SK-N-SH (cell line): ENCODE data around the gene ENTPD2. TPM values are rescaled to one million over a fixed set of nuclear protein-coding genes. Genes with fewer than 3 reads are reported as not detected.

Experiments
- CTCF ChIA-PET: fragments of 300-600, 350-600 bp; formaldehyde crosslinking; extraction: SDS; loops from one replicate; lab custom pipeline; 2021; lab: Yijun Ruan, JAX
- POLR2A ChIA-PET: fragments of 350-600 bp; sonication (Branson Sonifier 250); formaldehyde crosslinking; extraction: SDS; loops from one replicate; lab custom pipeline; 2020; ENCODE audit warnings: antibody characterized with exemption, inconsistent platforms; lab: Yijun Ruan, JAX
- DNase-seq: peaks from one replicate; pipeline ENCODE4 v3.0.0; 2012
- H2AFZ ChIP-seq: fragments of 200-600 bp; sonication (generic); 2 replicates; pipeline ENCODE4 v1.8.1; 2016; ENCODE audit warnings: antibody characterized with exemption, mild to moderate bottlenecking, low read depth
- H3F3A ChIP-seq: fragments of 200-600 bp; sonication (generic); replicated peaks from 2 replicates; pipeline ENCODE3; 2016; ENCODE audit warnings: antibody characterized with exemption, mild to moderate bottlenecking; ENCODE audit not compliant: insufficient read depth
- H3K27ac ChIP-seq, 2 experiments: fragments of 200-500 bp in 1 of 2; fragments of 200-600 bp in 1 of 2; sonication (Bioruptor generic) in 1 of 2; sonication (generic), shearing (Covaris generic) in 1 of 2; 2 replicates each; pipeline versions ENCODE4 v1.5.1 to v1.6.1; 2014 to 2016; ENCODE audit warnings: low read depth in 2 of 2, inconsistent platforms in 1 of 2, low read length in 1 of 2, mild to moderate bottlenecking in 1 of 2, mixed read lengths in 1 of 2
- H3K27me3 ChIP-seq: fragments of 200-600 bp; sonication (generic), shearing (Covaris generic); 2 replicates; pipeline ENCODE4 v1.6.1; 2016; ENCODE audit warnings: mixed run types; ENCODE audit not compliant: insufficient read depth
- H3K36me3 ChIP-seq, 2 experiments: fragments of 200-500 bp in 1 of 2; fragments of 200-600 bp in 1 of 2; sonication (Bioruptor generic) in 1 of 2; sonication (generic) in 1 of 2; replicated peaks in 1 of 2; 2 replicates each; pipeline versions ENCODE3 to v1.5.1; 2014 to 2016; ENCODE audit warnings: low read length in 1 of 2, mild to moderate bottlenecking in 1 of 2; ENCODE audit not compliant: insufficient read depth in 2 of 2, control insufficient read depth in 1 of 2
- H3K4me1 ChIP-seq, 2 experiments: fragments of 200-500 bp in 1 of 2; fragments of 200-600 bp in 1 of 2; sonication (Bioruptor generic) in 1 of 2; sonication (generic), shearing (Covaris generic) in 1 of 2; 2 replicates each; pipeline versions ENCODE4 v1.5.1 to v1.6.1; 2014 to 2016; ENCODE audit warnings: low read depth in 1 of 2, low read length in 1 of 2, mixed run types in 1 of 2; ENCODE audit not compliant: insufficient read depth in 2 of 2, control insufficient read depth in 1 of 2
- H3K4me2 ChIP-seq: fragments of 200-600 bp; sonication (generic), shearing (Covaris generic); 2 replicates; pipeline ENCODE4 v1.6.1; 2017; ENCODE audit warnings: mixed run types
- H3K4me3 ChIP-seq, 2 experiments: fragments of 200-500 bp in 1 of 2; fragments of 200-600 bp in 1 of 2; sonication (Bioruptor generic) in 1 of 2; sonication (generic), shearing (Covaris generic) in 1 of 2; 2 replicates each; pipeline versions ENCODE4 v1.5.1 to v1.8.1; 2014 to 2016; ENCODE audit warnings: low read depth in 2 of 2, inconsistent platforms in 1 of 2, low read length in 1 of 2, mild to moderate bottlenecking in 1 of 2, mixed read lengths in 1 of 2, moderate library complexity in 1 of 2
- H3K79me2 ChIP-seq: fragments of 200-600 bp; sonication (generic); 2 replicates; pipeline ENCODE4 v1.8.1; 2017; ENCODE audit warnings: mild to moderate bottlenecking; ENCODE audit not compliant: insufficient read depth
- H3K9ac ChIP-seq: fragments of 200-600 bp; sonication (generic); 2 replicates; pipeline ENCODE4 v1.6.1; 2017; ENCODE audit warnings: mixed run types
- H3K9me2 ChIP-seq: fragments of 200-600 bp; sonication (generic); 2 replicates; pipeline ENCODE4 v1.6.1; 2017; ENCODE audit warnings: mixed run types
- H3K9me3 ChIP-seq: fragments of 200-600 bp; sonication (generic); 2 replicates; pipeline ENCODE4 v1.6.1; 2017; ENCODE audit warnings: mixed run types, mild to moderate bottlenecking, moderate library complexity
- H4K20me1 ChIP-seq: fragments of 200-600 bp; sonication (generic); 2 replicates; pipeline ENCODE4 v1.6.1; 2017; ENCODE audit warnings: mild to moderate bottlenecking, mixed run types; ENCODE audit not compliant: insufficient read depth
- EP300 ChIP-seq, 2 experiments: IDR thresholded peaks; 2 replicates each; pipeline versions ENCODE4 v1.4.0 to v1.6.1; 2012; ENCODE audit warnings: borderline replicate concordance in 1 of 2, low read depth in 1 of 2, low read length in 1 of 2
- EZH2phosphoT487 ChIP-seq: fragments of 200-600 bp; sonication (generic); IDR thresholded peaks from 2 replicates; pipeline ENCODE4 v1.6.1; 2017; ENCODE audit warnings: low read depth, mixed run types, mild to moderate bottlenecking, antibody characterized with exemption, moderate library complexity, borderline replicate concordance
- FOXM1 ChIP-seq: IDR thresholded peaks from 2 replicates; pipeline ENCODE4 v1.4.0; 2012; ENCODE audit warnings: low read depth, mild to moderate bottlenecking
- GABPA ChIP-seq: IDR thresholded peaks from 2 replicates; pipeline ENCODE4 v1.4.0; 2012; ENCODE audit warnings: low read depth, mild to moderate bottlenecking
- IRF3 ChIP-seq: fragments of 150-350 bp; IDR thresholded peaks from 2 replicates; pipeline ENCODE4 v1.6.1; 2016; ENCODE audit warnings: mild to moderate bottlenecking, low read depth, low read length
- MEF2A ChIP-seq: IDR thresholded peaks from 2 replicates; pipeline ENCODE4 v1.4.0; 2012; ENCODE audit warnings: low read depth, borderline replicate concordance
- POLR2AphosphoS5 ChIP-seq: IDR thresholded peaks from 2 replicates; pipeline ENCODE4 v1.6.1; 2012; ENCODE audit warnings: low read depth, low read length
- RAD21 ChIP-seq: IDR thresholded peaks from 2 replicates; pipeline ENCODE4 v1.6.1; 2012; ENCODE audit warnings: mild to moderate bottlenecking, low read length
- RXRA ChIP-seq: IDR thresholded peaks from 2 replicates; pipeline ENCODE4 v1.4.0; 2012; ENCODE audit warnings: low read depth, mild to moderate bottlenecking, borderline replicate concordance
- SIN3A ChIP-seq: IDR thresholded peaks from 2 replicates; pipeline ENCODE4 v1.6.1; 2012; ENCODE audit warnings: low read depth, mild to moderate bottlenecking, low read length, moderate library complexity, borderline replicate concordance
- TCF12 ChIP-seq: IDR thresholded peaks from 2 replicates; pipeline ENCODE4 v1.4.0; 2012
- USF2 ChIP-seq: fragments of 150-350 bp; IDR thresholded peaks from 2 replicates; pipeline ENCODE4 v1.6.1; 2017; ENCODE audit warnings: antibody characterized with exemption, low read length, low read depth, borderline replicate concordance
- YY1 ChIP-seq: IDR thresholded peaks from 2 replicates; pipeline ENCODE4 v1.4.0; 2012; ENCODE audit warnings: low read depth, mild to moderate bottlenecking
- ZBTB33 ChIP-seq: IDR thresholded peaks from 2 replicates; pipeline ENCODE4 v1.4.0; 2012; ENCODE audit warnings: low read depth, borderline replicate concordance
- WGBS: methylation state at CpG from one replicate; pipeline ENCODE4 v1.1.6; 2017; ENCODE audit warnings: low lambda C conversion rate; 5-methylcytosine and 5-hydroxymethylcytosine counted together
- polyA plus RNA-seq, 3 experiments: library from polyadenylated mRNA; depleted of rRNA; stranded (reverse); fragments of >200 nt; gene quantifications; 2 replicates each; pipeline ENCODE4 v1.2.3, GENCODE V29; 2012
- TF ChIP-seq, protein P1 (sequence below): IDR thresholded peaks from 2 replicates; pipeline ENCODE4 v1.6.1; 2012; ENCODE audit warnings: mild to moderate bottlenecking, low read depth, low read length, moderate library complexity

ENTPD2 gene
- polyA plus RNA-seq, 1 of the 3 experiments (the other 2 are of a cell fraction), result not detected

GRCh38 chr9:137030006-137030405, 23.9 kb downstream of the ENTPD2 start:
- Histone ChIP-seq H3K9me3 (no peaks in the 10 kb centered on the region), H3K4me3 (no peak overlapping the region), H3K27ac (no peak overlapping the region), H3K4me2 (no peak overlapping the region), H4K20me1 (no peaks in the 10 kb centered on the region), H3K27me3 (no peaks in the 10 kb centered on the region)
- no peak for DNase-seq
- WGBS, result 77% methylated on average over 7 of the region's 15 CpGs
- ChIA-PET CTCF (interaction anchor here (0.7 to 15.1 kb wide), 44 partner anchors 9 to 301 kb away, joined by 3 to 350 read pairs (median 6); partner anchors contain the start of genes AJM1, C8G, CLIC3 and CYSRT1), POLR2A (interaction anchor here (0.7 to 1.4 kb wide), 3 partner anchors 37 to 82 kb away, joined by 3 to 5 read pairs (median 4); no protein-coding TSS in a partner anchor)
- TF ChIP-seq GABPA (no peak), EP300 (IDR thresholded peaks at IDR 0.05; ENCODE audit: borderline replicate concordance in 1 of 2, low read depth in 1 of 2, low read length in 1 of 2) (no peak), MEF2A (no peak), ZBTB33 (no peak), TCF12 (no peak), FOXM1 (no peak), YY1 (no peak), SIN3A (no peak), POLR2AphosphoS5 (no peak), IRF3 (no peak), RAD21 (no peak), EZH2phosphoT487 (no peak), USF2 (no peak), RXRA (no peak)
- TF ChIP-seq, protein P1, sequence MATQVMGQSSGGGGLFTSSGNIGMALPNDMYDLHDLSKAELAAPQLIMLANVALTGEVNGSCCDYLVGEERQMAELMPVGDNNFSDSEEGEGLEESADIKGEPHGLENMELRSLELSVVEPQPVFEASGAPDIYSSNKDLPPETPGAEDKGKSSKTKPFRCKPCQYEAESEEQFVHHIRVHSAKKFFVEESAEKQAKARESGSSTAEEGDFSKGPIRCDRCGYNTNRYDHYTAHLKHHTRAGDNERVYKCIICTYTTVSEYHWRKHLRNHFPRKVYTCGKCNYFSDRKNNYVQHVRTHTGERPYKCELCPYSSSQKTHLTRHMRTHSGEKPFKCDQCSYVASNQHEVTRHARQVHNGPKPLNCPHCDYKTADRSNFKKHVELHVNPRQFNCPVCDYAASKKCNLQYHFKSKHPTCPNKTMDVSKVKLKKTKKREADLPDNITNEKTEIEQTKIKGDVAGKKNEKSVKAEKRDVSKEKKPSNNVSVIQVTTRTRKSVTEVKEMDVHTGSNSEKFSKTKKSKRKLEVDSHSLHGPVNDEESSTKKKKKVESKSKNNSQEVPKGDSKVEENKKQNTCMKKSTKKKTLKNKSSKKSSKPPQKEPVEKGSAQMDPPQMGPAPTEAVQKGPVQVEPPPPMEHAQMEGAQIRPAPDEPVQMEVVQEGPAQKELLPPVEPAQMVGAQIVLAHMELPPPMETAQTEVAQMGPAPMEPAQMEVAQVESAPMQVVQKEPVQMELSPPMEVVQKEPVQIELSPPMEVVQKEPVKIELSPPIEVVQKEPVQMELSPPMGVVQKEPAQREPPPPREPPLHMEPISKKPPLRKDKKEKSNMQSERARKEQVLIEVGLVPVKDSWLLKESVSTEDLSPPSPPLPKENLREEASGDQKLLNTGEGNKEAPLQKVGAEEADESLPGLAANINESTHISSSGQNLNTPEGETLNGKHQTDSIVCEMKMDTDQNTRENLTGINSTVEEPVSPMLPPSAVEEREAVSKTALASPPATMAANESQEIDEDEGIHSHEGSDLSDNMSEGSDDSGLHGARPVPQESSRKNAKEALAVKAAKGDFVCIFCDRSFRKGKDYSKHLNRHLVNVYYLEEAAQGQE, result no peak
- TF ChIP-seq, all 33 proteins: peak for 0
- H3F3A ChIP-seq, result peaks cover 2% of the 10 kb centered on the region
- no peak overlapping the region for H3K9ac ChIP-seq
- no peaks in the 10 kb centered on the region for H3K9me2 ChIP-seq
- 0 out of 2 replicates have a peak, but pooled peaks cover 3% of the 10 kb centered on the region for H3K79me2 ChIP-seq
- no peak overlapping the region for H2AFZ ChIP-seq
- H3K4me1 ChIP-seq, result peaks cover 5 to 54% of the 10 kb centered on the region in 2 experiments; a peak in 1 of 4 replicates
- no peaks in the 10 kb centered on the region for H3K36me3 ChIP-seq
